A673 (cell line): ENCODE data around the gene USP22. TPM values are rescaled to one million over a fixed set of nuclear protein-coding genes. Genes with fewer than 3 reads are reported as not detected.

Experiments used
- BruUV-seq: library from RNA; stranded (reverse); fragments of 400-500 nt; replicated peaks from 2 replicates; lab custom pipeline; 2021; lab: Mats Ljungman, UMichigan
- CTCF ChIA-PET: fragments of 300-600 bp; sonication (Branson Sonifier 250); formaldehyde crosslinking; loops from one replicate; lab custom pipeline; 2022; ENCODE audit warnings: antibody characterized with exemption; lab: Charles Lee
- POLR2A ChIA-PET: fragments of 300-600 bp; sonication (Branson Sonifier 250); formaldehyde crosslinking; loops from one replicate; lab custom pipeline; 2022; ENCODE audit warnings: antibody characterized with exemption; ENCODE audit not compliant: low non-redundant PET; lab: Charles Lee
- DNase-seq: peaks from one replicate; pipeline ENCODE4 v3.0.0-alpha.2; 2015; ENCODE audit warnings: low spot score
- H3K27ac ChIP-seq: fragments of 200-600 bp; sonication (generic); 2 replicates; pipeline ENCODE4 v1.5.1; 2016; ENCODE audit warnings: mixed run types, low read depth, mild to moderate bottlenecking, mixed read lengths, antibody characterized with exemption, low read length; ENCODE audit not compliant: poor library complexity, severe bottlenecking
- H3K27me3 ChIP-seq: fragments of 200-600 bp; sonication (generic); replicated peaks from 2 replicates; pipeline ENCODE4 v1.6.1; 2017; ENCODE audit warnings: mixed run types, low read depth, mild to moderate bottlenecking, mixed read lengths, antibody characterized with exemption, low read length; ENCODE audit not compliant: insufficient read depth, poor library complexity
- H3K36me3 ChIP-seq: fragments of 200-600 bp; sonication (generic); 2 replicates; pipeline ENCODE4 v1.6.1; 2016; ENCODE audit warnings: mixed run types, mild to moderate bottlenecking, mixed read lengths, antibody characterized with exemption, low read length; ENCODE audit not compliant: insufficient read depth, poor library complexity, severe bottlenecking
- H3K4me1 ChIP-seq: fragments of 200-600 bp; sonication (generic); 2 replicates; pipeline ENCODE4 v1.6.1; 2017; ENCODE audit warnings: mixed run types, mild to moderate bottlenecking, mixed read lengths, antibody characterized with exemption, low read length; ENCODE audit not compliant: insufficient read depth, poor library complexity, severe bottlenecking
- H3K4me3 ChIP-seq: fragments of 200-600 bp; sonication (generic); 2 replicates; pipeline ENCODE4 v1.5.1; 2016; ENCODE audit warnings: low read depth, mixed run types, mild to moderate bottlenecking, mixed read lengths, low read length; ENCODE audit not compliant: poor library complexity, severe bottlenecking
- H3K9me3 ChIP-seq: fragments of 200-600 bp; sonication (generic); 2 replicates; pipeline ENCODE4 v1.6.1; 2016; ENCODE audit warnings: mixed run types, low read depth, mild to moderate bottlenecking, mixed read lengths, antibody characterized with exemption, low read length; ENCODE audit not compliant: poor library complexity, severe bottlenecking
- EZH2 ChIP-seq: fragments of 200-600 bp; sonication (generic); IDR thresholded peaks from 2 replicates; pipeline ENCODE4 v1.6.1; 2017; ENCODE audit warnings: borderline replicate concordance, low read depth, mild to moderate bottlenecking, mixed read lengths, antibody characterized with exemption, low read length; ENCODE audit not compliant: poor library complexity, severe bottlenecking
- intact Hi-C: fragments of 100-400 bp; cut with micrococcal nuclease; formaldehyde crosslinking; loops from one replicate; pipeline ENCODE4 v1.10.0; 2022; ENCODE audit not compliant: unreplicated experiment
- total RNA-seq: library from RNA; stranded (reverse); gene quantifications from 2 replicates; pipeline ENCODE4 v1.2.3, GENCODE V29; 2021
- TF ChIP-seq, protein P1 (sequence below): fragments of 300-800, 200-600 bp; sonication (generic); conservative IDR thresholded peaks from 2 replicates; pipeline ENCODE4 v1.5.1; 2017; ENCODE audit warnings: low read depth, mild to moderate bottlenecking, antibody characterized with exemption, low read length, moderate library complexity, mixed read lengths

USP22 gene
- total RNA-seq, 1 experiment from 2014 or later, result 288 TPM

DNA sequence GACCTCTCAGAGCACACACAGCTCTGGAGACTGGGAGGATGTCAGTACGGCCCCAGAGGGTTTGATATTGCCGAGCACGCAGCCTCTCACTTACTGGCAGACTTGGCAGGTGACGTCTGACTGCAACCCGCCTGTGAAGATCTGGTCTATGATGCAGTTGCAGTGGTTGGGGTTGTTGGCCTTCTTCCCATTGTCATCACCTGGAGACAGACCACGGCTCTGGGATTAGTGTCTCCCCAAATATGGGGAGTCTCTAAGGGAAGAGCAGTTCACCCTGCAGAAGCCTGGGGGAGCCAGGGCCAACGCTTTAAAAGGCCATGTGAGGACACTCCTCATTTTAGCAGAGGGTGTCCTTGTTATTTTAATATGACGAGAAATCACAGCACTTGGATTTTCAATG lies 30.1 kb downstream of the USP22 start:
- DNase-seq, result no peak
- Histone ChIP-seq H3K4me1 (no peaks in the 10 kb centered on the region), H3K4me3 (no peak overlapping the region), H3K27me3 (no peaks in the 10 kb centered on the region), H3K9me3 (no peaks in the 10 kb centered on the region), H3K27ac (no peak overlapping the region), H3K36me3 (peaks cover 100% of the 10 kb centered on the region)
- intact Hi-C loops, result no loop called here
- TF ChIP-seq EZH2, result no peak
- TF ChIP-seq, protein P1, sequence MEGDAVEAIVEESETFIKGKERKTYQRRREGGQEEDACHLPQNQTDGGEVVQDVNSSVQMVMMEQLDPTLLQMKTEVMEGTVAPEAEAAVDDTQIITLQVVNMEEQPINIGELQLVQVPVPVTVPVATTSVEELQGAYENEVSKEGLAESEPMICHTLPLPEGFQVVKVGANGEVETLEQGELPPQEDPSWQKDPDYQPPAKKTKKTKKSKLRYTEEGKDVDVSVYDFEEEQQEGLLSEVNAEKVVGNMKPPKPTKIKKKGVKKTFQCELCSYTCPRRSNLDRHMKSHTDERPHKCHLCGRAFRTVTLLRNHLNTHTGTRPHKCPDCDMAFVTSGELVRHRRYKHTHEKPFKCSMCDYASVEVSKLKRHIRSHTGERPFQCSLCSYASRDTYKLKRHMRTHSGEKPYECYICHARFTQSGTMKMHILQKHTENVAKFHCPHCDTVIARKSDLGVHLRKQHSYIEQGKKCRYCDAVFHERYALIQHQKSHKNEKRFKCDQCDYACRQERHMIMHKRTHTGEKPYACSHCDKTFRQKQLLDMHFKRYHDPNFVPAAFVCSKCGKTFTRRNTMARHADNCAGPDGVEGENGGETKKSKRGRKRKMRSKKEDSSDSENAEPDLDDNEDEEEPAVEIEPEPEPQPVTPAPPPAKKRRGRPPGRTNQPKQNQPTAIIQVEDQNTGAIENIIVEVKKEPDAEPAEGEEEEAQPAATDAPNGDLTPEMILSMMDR, result no peak
- POLR2A ChIA-PET, result no interaction called here
- CTCF ChIA-PET, result no interaction called here
- BruUV-seq, result no TSS peak

GRCh38 chr17:21010705-21011596 lies 31.9 kb downstream of the USP22 start:
- no peaks in the 10 kb centered on the region for H3K9me3 ChIP-seq
- no TSS peak for BruUV-seq
- ChIA-PET CTCF (no interaction called here), POLR2A (no interaction called here)
- no peak for TF ChIP-seq EZH2
- TF ChIP-seq, protein P1, result no peak
- H3K36me3 ChIP-seq, result peaks cover 100% of the 10 kb centered on the region
- no peaks in the 10 kb centered on the region for H3K27me3 ChIP-seq
- no peak for DNase-seq
- no peak overlapping the region for H3K27ac ChIP-seq
- intact Hi-C loops, result no loop called here
- H3K4me3 ChIP-seq, result no peak overlapping the region
- H3K4me1 ChIP-seq, result no peaks in the 10 kb centered on the region

GRCh38 chr17:21008992-21009671 lies 33.7 kb downstream of the USP22 start:
- Histone ChIP-seq H3K4me1 (no peaks in the 10 kb centered on the region), H3K27ac (no peak overlapping the region), H3K9me3 (no peaks in the 10 kb centered on the region), H3K27me3 (no peaks in the 10 kb centered on the region), H3K4me3 (no peak overlapping the region), H3K36me3 (peaks cover 100% of the 10 kb centered on the region)
- POLR2A ChIA-PET, result no interaction called here
- no peak for DNase-seq
- intact Hi-C loops, result no loop called here
- TSS peak; percentile 6 for BruUV-seq
- no peak for TF ChIP-seq EZH2
- CTCF ChIA-PET, result no interaction called here
